GM12801 (cell line): ENCODE data around the gene IMPDH1.

ENCODE experiments used
- CTCF ChIP-seq: IDR thresholded peaks from one replicate; pipeline ENCODE4 v1.5.1; 2011; ENCODE audit warnings: control low read depth; ENCODE audit not compliant: insufficient read length; ENCODE audit errors: extremely low read depth

Gene IMPDH1

GRCh38 chr7:128431221-128431620 lies 21.4 kb upstream of the IMPDH1 start:
- TF ChIP-seq CTCF: no peak

- TF ChIP-seq CTCF: no peak
These were observed 20.4 kb upstream of the IMPDH1 start for GRCh38 chr7:128430207-128430606.

GRCh38 chr7:128427289-128427891 lies 17.6 kb upstream of the IMPDH1 start:
- no peak for TF ChIP-seq CTCF

GRCh38 chr7:128425850-128426249 lies 16.1 kb upstream of the IMPDH1 start:
- TF ChIP-seq CTCF: peak; percentile 45

GRCh38 chr7:128424686-128425275 lies 15.0 kb upstream of the IMPDH1 start:
- no peak for TF ChIP-seq CTCF

- no peak for TF ChIP-seq CTCF
These were observed 13.1 kb upstream of the IMPDH1 start for GRCh38 chr7:128422842-128423241.

- no peak for TF ChIP-seq CTCF
These were observed 12.3 kb upstream of the IMPDH1 start for GRCh38 chr7:128422037-128422436.

- TF ChIP-seq CTCF: no peak
These were observed 11.6 kb upstream of the IMPDH1 start for GRCh38 chr7:128421384-128421783.
